CD4-positive, alpha-beta memory T cell (primary cell): ENCODE results near the gene ALAS1. TPM values are rescaled to one million over a fixed set of nuclear protein-coding genes. Genes with fewer than 3 reads are reported as not detected.

Experiments
- CTCF ChIA-PET: fragments of 350-600 bp; sonication (Branson Sonifier 250); formaldehyde crosslinking; loops from one replicate; lab custom pipeline; 2021; ENCODE audit warnings: inconsistent platforms; ENCODE audit not compliant: partially characterized antibody; lab: Charles Lee
- POLR2A ChIA-PET: fragments of 350-600 bp; sonication (Branson Sonifier 250); formaldehyde crosslinking; loops from one replicate; lab custom pipeline; 2021; ENCODE audit not compliant: partially characterized antibody; lab: Charles Lee
- DNase-seq, 5 donors: peaks; one replicate each; pipeline versions ENCODE4 v3.0.0 to v3.0.0-alpha.2; 2020 to 2022; ENCODE audit warnings: mixed read lengths in 1 of 5
- H3K27ac ChIP-seq: one replicate; pipeline ENCODE4 v1.7.0; 2013; ENCODE audit warnings: low read depth, low read length
- H3K27me3 ChIP-seq: 2 replicates; pipeline ENCODE4 v1.7.0; 2013; ENCODE audit warnings: mild to moderate bottlenecking, low read length, moderate library complexity; ENCODE audit not compliant: insufficient read depth
- H3K36me3 ChIP-seq: 2 replicates; pipeline ENCODE4 v1.7.0; 2013; ENCODE audit warnings: mild to moderate bottlenecking, low read length, moderate library complexity; ENCODE audit not compliant: insufficient read depth
- H3K4me1 ChIP-seq: 2 replicates; pipeline ENCODE4 v1.7.0; 2013; ENCODE audit warnings: mild to moderate bottlenecking, low read length, moderate library complexity; ENCODE audit not compliant: insufficient read depth
- H3K4me3 ChIP-seq, 2 donors: one replicate each; pipeline ENCODE4 v1.7.0; 2013; ENCODE audit warnings: low read length in 2 of 2, mild to moderate bottlenecking in 1 of 2
- H3K9me3 ChIP-seq, 2 donors: one replicate each; pipeline ENCODE4 v1.7.0; 2013; ENCODE audit warnings: low read length in 2 of 2, control low read depth in 1 of 2; ENCODE audit not compliant: control insufficient read depth in 1 of 2
- H3K27ac Mint-ChIP-seq, 7 donors: one replicate each; pipeline ENCODE4 v1.8.0; 2020 to 2021; ENCODE audit warnings: mixed read lengths in 7 of 7, mild to moderate bottlenecking in 6 of 7, inconsistent platforms in 3 of 7, moderate library complexity in 3 of 7
- H3K27me3 Mint-ChIP-seq, 2 donors: one replicate each; pipeline ENCODE4 v1.8.0; 2020 to 2021; ENCODE audit warnings: mixed read lengths in 2 of 2
- H3K36me3 Mint-ChIP-seq, 2 donors: one replicate each; pipeline ENCODE4 v1.8.0; 2020 to 2021; ENCODE audit warnings: mixed read lengths in 2 of 2, inconsistent platforms in 1 of 2, mild to moderate bottlenecking in 1 of 2
- H3K4me1 Mint-ChIP-seq, 4 donors: one replicate each; pipeline ENCODE4 v1.8.0; 2020 to 2021; ENCODE audit warnings: mixed read lengths in 4 of 4, mild to moderate bottlenecking in 1 of 4
- H3K4me3 Mint-ChIP-seq, 8 donors: one replicate each; pipeline ENCODE4 v1.8.0; 2020 to 2021; ENCODE audit warnings: mixed read lengths in 8 of 8, mild to moderate bottlenecking in 7 of 8, moderate library complexity in 6 of 8, inconsistent platforms in 3 of 8
- H3K9me3 Mint-ChIP-seq, 8 donors: one replicate each; pipeline ENCODE4 v1.8.0; 2020 to 2021; ENCODE audit warnings: mixed read lengths in 8 of 8, mild to moderate bottlenecking in 5 of 8, inconsistent platforms in 3 of 8, moderate library complexity in 1 of 8
- intact Hi-C: fragments of 100-400 bp; cut with micrococcal nuclease; formaldehyde crosslinking; loops from one replicate; pipeline ENCODE4 v1.15.1; 2023
- polyA plus RNA-seq, 2 donors: library from polyadenylated mRNA; unstranded; fragments of 300-500 nt; fragmentation: Illumina TruSeq; gene quantifications; one replicate each; pipeline ENCODE4 v1.2.3, GENCODE V29; 2021
- total RNA-seq, 2 experiments: library from RNA; stranded (reverse); gene quantifications; one replicate each; pipeline ENCODE4 v1.2.3, GENCODE V29; 2021

Gene ALAS1
- total and polyA plus RNA-seq, 4 experiments from 2014 or later: 30.0 to 35.4 (median 32.5) TPM

DNA sequence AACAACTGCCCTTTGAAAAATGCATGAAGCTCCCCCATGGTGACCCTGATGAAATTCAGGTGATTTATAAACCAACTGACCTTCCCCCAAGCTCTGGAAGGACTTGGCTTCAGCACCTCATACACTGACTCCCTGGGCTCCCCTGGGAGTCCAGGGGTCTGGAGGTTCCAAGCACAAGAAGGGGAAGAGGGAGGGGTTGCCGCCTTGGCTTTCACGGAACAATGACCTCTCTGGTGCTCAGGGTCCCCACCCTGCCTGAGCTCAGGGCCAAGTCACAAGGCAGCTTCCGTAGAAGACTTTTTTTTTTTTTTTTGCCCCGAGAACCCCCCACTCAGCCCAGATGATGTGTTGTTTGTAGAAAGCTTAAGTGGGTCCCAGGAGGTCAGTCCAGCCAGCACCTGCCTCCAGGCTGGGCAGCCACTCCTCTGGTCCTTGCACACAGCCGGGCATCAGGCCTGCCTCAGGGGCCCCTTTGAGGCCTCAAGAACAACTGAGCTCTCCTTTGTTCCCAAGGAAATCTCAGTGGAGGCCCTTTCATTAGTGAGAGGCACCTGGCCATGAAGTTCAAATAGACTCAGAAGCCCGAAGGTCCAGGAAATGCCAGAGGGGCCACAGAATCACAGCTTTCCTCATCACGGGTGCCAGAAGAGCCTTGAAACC, 14.0 kb upstream of the ALAS1 start:
- POLR2A ChIA-PET: interaction anchor here (0.7 kb wide), 1 partner anchor 48 kb away, joined by 3 read pairs; no protein-coding TSS in a partner anchor
- peaks cover 15% of the 10 kb centered on the region for H3K4me1 ChIP-seq
- peaks cover 2 to 20% (median 11%) of the 10 kb centered on the region in 4 donors for H3K4me1 Mint-ChIP-seq
- no peaks in the 10 kb centered on the region for H3K36me3 ChIP-seq
- no peaks in the 10 kb centered on the region for H3K9me3 ChIP-seq
- CTCF ChIA-PET: no interaction called here
- H3K4me3 ChIP-seq: no peak overlapping the region
- no peak overlapping the region for H3K27ac ChIP-seq
- peak overlapping the region in 1 of 7 donors; percentile 3 for H3K27ac Mint-ChIP-seq
- no peaks in the 10 kb centered on the region for H3K9me3 Mint-ChIP-seq
- H3K27me3 ChIP-seq: no peaks in the 10 kb centered on the region
- intact Hi-C loops: no loop called here
- H3K27me3 Mint-ChIP-seq: no peaks in the 10 kb centered on the region
- H3K4me3 Mint-ChIP-seq: no peak overlapping the region
- DNase-seq: no peak
- H3K36me3 Mint-ChIP-seq: no peaks in the 10 kb centered on the region

DNA sequence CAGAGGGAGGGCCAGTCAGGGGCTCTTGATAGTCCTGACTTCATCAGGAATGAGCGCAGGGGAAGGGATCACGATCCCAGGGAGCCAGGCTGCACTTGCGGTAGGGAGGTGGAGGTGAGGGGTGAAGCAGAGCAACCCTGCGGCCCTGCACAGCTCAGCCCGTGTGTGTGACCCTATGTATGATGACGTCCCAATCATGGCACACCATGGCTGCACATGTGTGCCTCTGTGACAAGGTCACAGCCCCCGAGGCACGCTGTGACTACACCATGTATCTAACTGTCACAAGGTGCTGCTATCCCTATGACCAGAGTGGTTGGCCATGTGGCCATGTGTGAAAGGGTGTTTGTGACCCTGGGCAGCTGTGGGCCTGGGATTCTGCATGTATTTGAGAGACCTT, 13.3 kb upstream of the ALAS1 start:
- H3K36me3 Mint-ChIP-seq: no peaks in the 10 kb centered on the region
- intact Hi-C loops: no loop called here
- no peak overlapping the region for H3K4me3 Mint-ChIP-seq
- H3K27me3 ChIP-seq: no peaks in the 10 kb centered on the region
- H3K27ac ChIP-seq: no peak overlapping the region
- H3K27ac Mint-ChIP-seq: peak overlapping the region in 1 of 7 donors; percentile 3
- ChIA-PET CTCF (no interaction called here), POLR2A (no interaction called here)
- no peak for DNase-seq
- peaks cover 3 to 23% (median 14%) of the 10 kb centered on the region in 4 donors for H3K4me1 Mint-ChIP-seq
- no peaks in the 10 kb centered on the region for H3K36me3 ChIP-seq
- H3K9me3 Mint-ChIP-seq: no peaks in the 10 kb centered on the region
- H3K4me3 ChIP-seq: no peak overlapping the region
- H3K27me3 Mint-ChIP-seq: no peaks in the 10 kb centered on the region
- H3K4me1 ChIP-seq: peaks cover 15% of the 10 kb centered on the region
- no peaks in the 10 kb centered on the region for H3K9me3 ChIP-seq

DNA sequence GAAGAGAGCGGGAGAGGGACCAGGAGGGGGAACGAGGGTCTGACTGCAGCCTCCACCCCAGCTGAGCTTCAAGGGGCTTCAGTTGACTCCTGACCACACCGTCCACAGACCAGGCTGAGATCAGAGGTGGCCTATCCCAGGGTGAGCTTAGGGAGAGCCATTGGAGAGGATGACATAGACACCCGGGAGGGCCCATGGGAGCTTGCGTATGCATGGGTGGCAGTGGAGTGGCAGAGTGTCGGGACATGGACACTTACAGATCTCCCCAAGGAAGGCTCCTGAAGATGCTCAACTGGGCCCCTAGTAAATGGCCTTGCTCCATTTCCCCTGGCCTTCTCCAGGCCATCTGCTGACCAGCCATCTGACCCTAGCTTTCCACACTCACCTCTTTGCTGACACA, 12.6 kb upstream of the ALAS1 start:
- Histone ChIP-seq H3K27ac (no peak overlapping the region), H3K9me3 (no peaks in the 10 kb centered on the region), H3K4me3 (no peak overlapping the region), H3K27me3 (no peaks in the 10 kb centered on the region), H3K36me3 (no peaks in the 10 kb centered on the region), H3K4me1 (peaks cover 15% of the 10 kb centered on the region)
- Mint-ChIP-seq H3K27ac (no peak overlapping the region), H3K27me3 (no peaks in the 10 kb centered on the region), H3K36me3 (no peaks in the 10 kb centered on the region), H3K4me1 (peaks cover 3 to 23% (median 14%) of the 10 kb centered on the region in 4 donors), H3K9me3 (no peaks in the 10 kb centered on the region), H3K4me3 (no peak overlapping the region)
- intact Hi-C loops: no loop called here
- DNase-seq: no peak
- ChIA-PET CTCF (no interaction called here), POLR2A (no interaction called here)

DNA sequence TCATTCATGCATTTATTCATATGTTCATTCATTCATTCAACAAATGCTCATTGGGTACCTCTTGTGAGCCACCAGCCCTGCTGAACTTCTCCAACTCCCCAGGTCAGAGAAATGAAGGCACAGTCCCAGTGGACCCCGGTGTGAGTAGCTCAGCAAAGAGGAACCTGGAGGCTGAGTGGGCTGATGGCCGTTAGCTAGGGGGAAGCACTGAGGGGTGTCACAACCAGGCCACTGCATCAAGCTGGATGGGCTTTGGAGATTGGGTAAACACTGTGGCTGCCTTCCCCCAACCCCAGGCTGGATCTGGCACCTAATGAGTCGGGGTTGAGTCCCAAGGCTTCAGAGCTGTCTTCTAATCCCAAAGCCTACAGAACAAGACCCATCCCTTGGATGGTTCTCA, 12.1 kb upstream of the ALAS1 start:
- Mint-ChIP-seq H3K4me1 (peaks cover 3 to 23% (median 13%) of the 10 kb centered on the region in 4 donors), H3K27ac (no peak overlapping the region), H3K36me3 (no peaks in the 10 kb centered on the region), H3K27me3 (no peaks in the 10 kb centered on the region), H3K9me3 (no peaks in the 10 kb centered on the region), H3K4me3 (no peak overlapping the region)
- no peaks in the 10 kb centered on the region for H3K27me3 ChIP-seq
- no peak for DNase-seq
- H3K9me3 ChIP-seq: no peaks in the 10 kb centered on the region
- H3K36me3 ChIP-seq: no peaks in the 10 kb centered on the region
- ChIA-PET POLR2A (no interaction called here), CTCF (no interaction called here)
- intact Hi-C loops: no loop called here
- H3K4me1 ChIP-seq: peaks cover 15% of the 10 kb centered on the region
- no peak overlapping the region for H3K27ac ChIP-seq
- no peak overlapping the region for H3K4me3 ChIP-seq

DNA sequence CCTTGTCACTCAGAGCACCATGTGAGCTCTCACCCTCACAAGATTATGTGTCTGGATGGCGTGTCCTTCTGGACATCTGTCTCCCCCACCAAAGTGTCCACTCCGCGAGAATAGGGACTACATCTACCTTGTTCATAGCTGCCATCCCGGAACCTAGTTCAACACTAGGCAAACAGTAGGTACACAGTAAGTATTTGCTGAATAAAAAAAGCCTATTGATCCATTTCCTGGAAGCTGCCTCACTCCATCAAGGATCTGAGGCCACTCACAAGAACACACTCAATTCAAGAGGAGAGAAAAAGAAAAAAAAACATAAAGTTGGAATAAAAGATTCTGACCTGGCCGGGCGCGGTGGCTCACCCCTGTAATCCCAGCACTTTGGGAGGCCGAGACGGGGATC, 11.2 kb upstream of the ALAS1 start:
- POLR2A ChIA-PET: no interaction called here
- no peak overlapping the region for H3K27ac Mint-ChIP-seq
- H3K9me3 Mint-ChIP-seq: no peaks in the 10 kb centered on the region

DNA sequence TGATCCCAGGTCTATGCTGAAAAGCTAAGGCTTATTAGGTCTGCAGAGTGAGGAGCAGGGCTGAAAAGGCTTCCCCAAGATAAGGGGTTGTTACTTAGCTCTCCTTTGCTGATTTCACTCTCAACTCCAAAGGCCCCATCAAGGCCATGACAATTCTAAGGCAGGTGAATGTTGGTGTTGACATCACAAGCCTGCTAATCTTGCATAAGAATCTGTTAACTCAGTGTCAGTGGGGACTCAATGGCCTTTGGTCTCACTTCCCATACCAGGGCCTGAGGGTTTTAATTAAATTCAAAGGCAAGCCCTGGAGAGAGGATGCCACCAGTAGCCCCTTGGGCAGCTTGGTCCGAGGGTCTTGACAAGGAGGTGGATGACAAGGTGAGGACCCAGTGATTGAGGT, 9.4 kb upstream of the ALAS1 start:
- POLR2A ChIA-PET: interaction anchor here (1.2 kb wide), 1 partner anchor 132 kb away, joined by 3 read pairs; the partner anchor contains the start of gene DUSP7
- H3K27me3 Mint-ChIP-seq: no peaks in the 10 kb centered on the region
- no peak overlapping the region for H3K27ac Mint-ChIP-seq
- Histone ChIP-seq H3K4me1 (no peaks in the 10 kb centered on the region), H3K27ac (no peak overlapping the region), H3K9me3 (no peaks in the 10 kb centered on the region), H3K4me3 (no peak overlapping the region), H3K36me3 (no peaks in the 10 kb centered on the region), H3K27me3 (no peaks in the 10 kb centered on the region)
- H3K4me3 Mint-ChIP-seq: no peak overlapping the region
- H3K36me3 Mint-ChIP-seq: no peaks in the 10 kb centered on the region
- DNase-seq: no peak
- CTCF ChIA-PET: no interaction called here
- H3K9me3 Mint-ChIP-seq: no peaks in the 10 kb centered on the region
- peaks cover 1 to 6% (median 4%) of the 10 kb centered on the region in 4 donors for H3K4me1 Mint-ChIP-seq
- intact Hi-C loops: no loop called here

More for the DNA sequence above, 11.2 kb upstream of the ALAS1 start:
- DNase-seq: no peak
- peaks cover 10% of the 10 kb centered on the region for H3K4me1 ChIP-seq
- no peak overlapping the region for H3K27ac ChIP-seq
- CTCF ChIA-PET: no interaction called here
- no peak overlapping the region for H3K4me3 ChIP-seq
- Mint-ChIP-seq H3K4me3 (no peak overlapping the region), H3K27me3 (no peaks in the 10 kb centered on the region), H3K36me3 (no peaks in the 10 kb centered on the region), H3K4me1 (peaks cover 3 to 18% (median 12%) of the 10 kb centered on the region in 4 donors)
- no peaks in the 10 kb centered on the region for H3K9me3 ChIP-seq
- intact Hi-C loops: no loop called here
- H3K27me3 ChIP-seq: no peaks in the 10 kb centered on the region
- H3K36me3 ChIP-seq: no peaks in the 10 kb centered on the region

DNA sequence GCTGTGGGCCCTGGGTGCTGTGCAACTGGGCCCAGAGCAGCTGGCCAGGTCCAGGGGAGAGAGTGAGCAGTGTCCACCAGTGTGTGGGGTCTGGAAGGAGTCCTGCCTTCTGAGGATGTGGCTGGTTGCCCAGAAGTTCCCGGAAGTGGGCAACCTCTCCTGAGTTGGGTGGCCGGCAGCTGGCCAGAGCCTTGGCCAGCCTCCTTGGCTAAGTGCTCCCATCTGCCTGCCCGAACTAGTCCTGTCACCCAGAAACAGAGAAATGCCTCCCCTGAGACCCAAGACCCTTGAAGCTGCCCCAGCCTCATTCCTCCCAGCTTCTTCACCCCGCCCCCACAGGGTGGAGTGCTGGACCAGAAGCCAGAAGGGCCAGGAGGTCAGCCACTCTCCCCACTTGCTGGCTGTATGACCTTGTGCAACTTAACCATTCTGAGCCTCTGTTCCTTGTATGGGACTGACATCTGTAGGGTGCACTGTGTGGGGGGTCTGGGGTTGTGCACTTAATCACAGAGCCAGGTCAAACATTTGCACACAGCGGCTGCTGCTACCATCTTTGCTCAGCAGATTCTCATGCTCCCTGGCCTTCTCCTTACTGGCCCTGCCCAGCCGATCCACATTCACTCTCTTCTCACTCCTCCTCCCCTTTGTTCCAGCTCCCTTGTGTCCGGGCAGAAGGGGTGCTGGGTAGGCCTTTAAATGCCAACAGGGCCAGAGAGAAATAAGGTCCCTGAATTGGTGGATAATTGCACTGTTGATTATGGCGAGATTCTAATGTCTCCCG, 7.5 kb upstream of the ALAS1 start:
- intact Hi-C loops: no loop called here
- no peaks in the 10 kb centered on the region for H3K9me3 ChIP-seq
- POLR2A ChIA-PET: no interaction called here

More for the DNA sequence above, 7.5 kb upstream of the ALAS1 start:
- Mint-ChIP-seq H3K4me1 (peaks cover 1 to 6% (median 4%) of the 10 kb centered on the region in 4 donors), H3K27me3 (no peaks in the 10 kb centered on the region), H3K4me3 (no peak overlapping the region), H3K9me3 (no peaks in the 10 kb centered on the region), H3K27ac (no peak overlapping the region), H3K36me3 (no peaks in the 10 kb centered on the region)
- CTCF ChIA-PET: no interaction called here
- Histone ChIP-seq H3K36me3 (no peaks in the 10 kb centered on the region), H3K4me1 (no peaks in the 10 kb centered on the region), H3K27ac (no peak overlapping the region), H3K27me3 (no peaks in the 10 kb centered on the region), H3K4me3 (no peak overlapping the region)
- DNase-seq: no peak
